CD4-positive, alpha-beta T cell (primary cell): ENCODE results near the gene MCRIP1. TPM values are rescaled to one million over a fixed set of nuclear protein-coding genes. Genes with fewer than 3 reads are reported as not detected.

ENCODE experiments used
- ATAC-seq: fragments of 200-7000 bp; cut with Tn5 transposase; one replicate; pipeline ENCODE4 v1.10.0; 2022; ENCODE audit warnings: mild to moderate bottlenecking; ENCODE audit not compliant: poor library complexity
- CTCF ChIA-PET: fragments of 350-600 bp; sonication (Branson Sonifier 250); formaldehyde crosslinking; loops from one replicate; lab custom pipeline; 2021; ENCODE audit warnings: antibody characterized with exemption, inconsistent platforms; lab: Charles Lee
- POLR2A ChIA-PET: fragments of 350-600 bp; sonication (Branson Sonifier 250); formaldehyde crosslinking; loops from one replicate; lab custom pipeline; 2021; ENCODE audit warnings: antibody characterized with exemption, inconsistent platforms; lab: Charles Lee
- DNase-seq, 14 experiments: peaks; one replicate each; pipeline ENCODE4 v3.0.0-alpha.2; 2013 to 2020; ENCODE audit warnings: mixed read lengths in 2 of 14
- H3K27ac ChIP-seq, 2 donors: one replicate each; pipeline versions ENCODE4 v1.5.1 to v1.7.0; 2013; ENCODE audit warnings: low read length in 2 of 2, low read depth in 1 of 2, mild to moderate bottlenecking in 1 of 2
- H3K27me3 ChIP-seq, 2 experiments: 1 replicate in 1 of 2; 2 replicates in 1 of 2; pipeline versions ENCODE4 v1.6.1 to v1.7.0; 2013; ENCODE audit warnings: low read length in 2 of 2, control low read depth in 1 of 2, mild to moderate bottlenecking in 1 of 2, moderate library complexity in 1 of 2; ENCODE audit not compliant: insufficient read depth in 2 of 2, control insufficient read depth in 1 of 2
- H3K36me3 ChIP-seq: one replicate; pipeline ENCODE4 v1.6.1; 2013; ENCODE audit warnings: low read length, control low read depth; ENCODE audit not compliant: insufficient read depth
- H3K4me1 ChIP-seq: one replicate; pipeline ENCODE4 v1.6.1; 2013; ENCODE audit warnings: low read length, control low read depth; ENCODE audit not compliant: insufficient read depth
- H3K4me3 ChIP-seq: one replicate; pipeline ENCODE4 v1.5.1; 2013; ENCODE audit warnings: mild to moderate bottlenecking, low read length, moderate library complexity
- H3K9me3 ChIP-seq, 2 experiments: 1 replicate in 1 of 2; 2 replicates in 1 of 2; pipeline versions ENCODE4 v1.6.1 to v1.7.0; 2013; ENCODE audit warnings: low read length in 2 of 2, mild to moderate bottlenecking in 2 of 2, control low read depth in 1 of 2, moderate library complexity in 1 of 2; ENCODE audit not compliant: control insufficient read depth in 1 of 2, insufficient read depth in 1 of 2
- H3K27ac Mint-ChIP-seq: one replicate; pipeline ENCODE4 v1.8.0; 2020; ENCODE audit warnings: mixed read lengths
- H3K27me3 Mint-ChIP-seq: one replicate; pipeline ENCODE4 v1.8.0; 2021; ENCODE audit warnings: mixed read lengths
- H3K36me3 Mint-ChIP-seq: one replicate; pipeline ENCODE4 v1.8.0; 2021; ENCODE audit warnings: low read depth, mixed read lengths
- H3K4me1 Mint-ChIP-seq: one replicate; pipeline ENCODE4 v1.8.0; 2021; ENCODE audit warnings: low read depth, mixed read lengths
- H3K4me3 Mint-ChIP-seq: one replicate; pipeline ENCODE4 v1.8.0; 2020; ENCODE audit warnings: mild to moderate bottlenecking, mixed read lengths
- H3K9me3 Mint-ChIP-seq: one replicate; pipeline ENCODE4 v1.8.0; 2020; ENCODE audit warnings: mixed read lengths
- intact Hi-C, 2 experiments: fragments of 100-400 bp; cut with DNase I in 1 of 2; cut with micrococcal nuclease in 1 of 2; formaldehyde crosslinking; loops; one replicate each; pipeline versions ENCODE4 v1.15.1 to v1.9.0; 2023 to 2025; cut with DNase I, micrococcal nuclease
- total RNA-seq, 174 experiments: library from RNA in 2 of 174; stranded (reverse) in 2 of 174; gene quantifications; one replicate each; pipeline ENCODE4 v1.2.3 and lab custom pipeline; 2021 to 2026
- TF ChIP-seq, protein P1 (sequence below): fragments of 200-600 bp; IDR thresholded peaks from one replicate; pipeline ENCODE4 v1.8.0; 2022; ENCODE audit warnings: antibody characterized with exemption, mild to moderate bottlenecking

Gene MCRIP1
- total RNA-seq, 2 experiments from 2014 or later = 36.9 to 37.7 TPM

DNA sequence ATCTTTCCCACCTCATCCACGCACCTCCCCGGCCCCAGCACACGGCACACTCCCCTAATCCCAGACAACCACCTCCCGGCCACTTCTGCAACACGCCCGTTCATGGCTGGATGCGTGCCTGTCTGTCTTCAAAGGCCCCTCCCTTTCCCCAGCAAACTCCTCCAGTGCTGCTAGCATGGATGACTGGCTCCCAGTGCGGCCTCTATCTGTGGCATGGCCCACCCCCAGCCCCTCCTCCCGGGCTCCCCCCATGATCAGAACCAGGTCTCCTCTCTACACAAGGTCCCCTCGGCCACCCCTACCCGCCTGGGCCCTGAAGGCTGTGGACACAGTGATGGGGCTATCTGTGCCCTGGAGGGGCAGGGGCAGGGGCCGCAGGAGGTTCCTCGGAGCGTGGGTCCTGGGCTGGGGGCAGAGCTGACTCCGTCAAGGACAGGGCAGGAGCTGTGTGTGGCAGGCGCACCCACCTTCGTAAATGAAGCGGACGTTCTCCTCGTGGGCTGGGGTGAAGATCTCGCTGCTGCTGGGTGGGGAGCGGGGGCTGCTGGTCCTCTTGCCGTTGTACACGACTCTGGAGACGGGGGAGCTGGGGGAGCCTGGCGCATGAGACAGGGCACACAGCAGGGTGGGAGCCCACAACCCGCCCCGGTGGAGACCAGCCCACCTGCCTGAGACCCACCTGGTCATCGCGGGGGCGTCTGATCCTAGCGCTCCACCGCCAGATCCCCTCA, 9.1 kb downstream of the MCRIP1 start:
- ChIA-PET CTCF (no interaction called here), POLR2A (no interaction called here)
- DNase-seq (no peak), ATAC-seq (no peak)
- TF ChIP-seq, protein P1, sequence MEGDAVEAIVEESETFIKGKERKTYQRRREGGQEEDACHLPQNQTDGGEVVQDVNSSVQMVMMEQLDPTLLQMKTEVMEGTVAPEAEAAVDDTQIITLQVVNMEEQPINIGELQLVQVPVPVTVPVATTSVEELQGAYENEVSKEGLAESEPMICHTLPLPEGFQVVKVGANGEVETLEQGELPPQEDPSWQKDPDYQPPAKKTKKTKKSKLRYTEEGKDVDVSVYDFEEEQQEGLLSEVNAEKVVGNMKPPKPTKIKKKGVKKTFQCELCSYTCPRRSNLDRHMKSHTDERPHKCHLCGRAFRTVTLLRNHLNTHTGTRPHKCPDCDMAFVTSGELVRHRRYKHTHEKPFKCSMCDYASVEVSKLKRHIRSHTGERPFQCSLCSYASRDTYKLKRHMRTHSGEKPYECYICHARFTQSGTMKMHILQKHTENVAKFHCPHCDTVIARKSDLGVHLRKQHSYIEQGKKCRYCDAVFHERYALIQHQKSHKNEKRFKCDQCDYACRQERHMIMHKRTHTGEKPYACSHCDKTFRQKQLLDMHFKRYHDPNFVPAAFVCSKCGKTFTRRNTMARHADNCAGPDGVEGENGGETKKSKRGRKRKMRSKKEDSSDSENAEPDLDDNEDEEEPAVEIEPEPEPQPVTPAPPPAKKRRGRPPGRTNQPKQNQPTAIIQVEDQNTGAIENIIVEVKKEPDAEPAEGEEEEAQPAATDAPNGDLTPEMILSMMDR = no peak
- Histone ChIP-seq H3K27me3 (no peaks in the 10 kb centered on the region), H3K9me3 (peaks cover 0 to 3% of the 10 kb centered on the region in 2 experiments), H3K36me3 (peaks cover 17% of the 10 kb centered on the region), H3K4me3 (no peak overlapping the region), H3K27ac (no peak overlapping the region), H3K4me1 (peaks cover 9% of the 10 kb centered on the region)
- Mint-ChIP-seq H3K27me3 (no peaks in the 10 kb centered on the region), H3K36me3 (peaks cover 8% of the 10 kb centered on the region), H3K27ac (no peak overlapping the region), H3K4me3 (no peak overlapping the region), H3K4me1 (no peaks in the 10 kb centered on the region), H3K9me3 (no peaks in the 10 kb centered on the region)
- intact Hi-C loops = no loop called here

DNA sequence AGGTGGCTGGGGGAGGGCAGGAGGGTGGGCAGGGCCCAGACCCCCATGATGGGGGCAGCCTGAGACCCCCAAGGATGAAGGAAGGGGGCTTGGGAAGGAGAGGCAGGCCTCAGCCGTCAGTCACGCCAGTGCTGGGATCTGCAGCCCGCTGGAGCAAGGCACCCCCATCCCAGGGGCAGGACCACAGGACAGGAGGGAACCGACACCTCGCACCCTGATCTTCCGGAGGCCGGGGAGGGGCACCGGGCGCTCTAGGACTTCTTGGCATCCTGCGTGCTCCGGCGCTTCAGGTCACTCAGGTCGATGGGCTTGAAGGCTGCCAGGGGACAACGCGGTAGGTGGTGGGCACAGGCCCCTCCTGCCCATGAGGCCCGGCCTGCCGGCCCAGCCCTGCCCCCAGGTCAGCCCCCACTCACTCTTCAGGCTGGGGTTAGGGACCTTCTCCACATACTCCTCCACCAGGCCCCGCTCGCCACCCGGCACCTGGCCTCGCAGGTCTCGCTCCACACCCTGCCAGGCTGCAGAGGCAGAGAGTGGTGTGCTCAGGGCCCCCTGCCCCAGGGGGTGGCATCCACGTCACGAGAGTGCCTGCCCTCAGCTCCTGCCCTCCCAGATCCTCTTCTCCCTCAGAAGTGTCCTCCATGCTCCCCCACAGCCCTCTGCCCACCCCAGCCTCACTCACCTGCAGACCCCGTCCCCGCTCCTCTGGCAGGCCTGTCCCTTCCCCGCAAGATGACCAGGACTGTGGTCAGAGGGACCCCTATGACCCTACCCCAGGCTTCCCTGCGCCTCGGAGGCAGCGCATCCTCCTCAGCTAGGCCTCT, 9.9 kb downstream of the MCRIP1 start:
- H3K27me3 ChIP-seq = no peaks in the 10 kb centered on the region
- ATAC-seq (no peak), DNase-seq (no peak)
- no peaks in the 10 kb centered on the region for H3K27me3 Mint-ChIP-seq
- CTCF ChIA-PET = no interaction called here
- H3K27ac ChIP-seq = no peak overlapping the region
- no peaks in the 10 kb centered on the region for H3K9me3 Mint-ChIP-seq
- H3K36me3 Mint-ChIP-seq = peaks cover 8% of the 10 kb centered on the region
- intact Hi-C loops = no loop called here
- H3K4me3 Mint-ChIP-seq = no peak overlapping the region
- POLR2A ChIA-PET = interaction anchor here (1.1 kb wide), 1 partner anchor 10 kb away, joined by 3 read pairs; the partner anchor contains the start of gene MCRIP1
- TF ChIP-seq, protein P1 = no peak
- no peaks in the 10 kb centered on the region for H3K4me1 Mint-ChIP-seq
- H3K27ac Mint-ChIP-seq = no peak overlapping the region
- H3K4me3 ChIP-seq = no peak overlapping the region
- peaks cover 0 to 3% of the 10 kb centered on the region in 2 experiments for H3K9me3 ChIP-seq
- H3K36me3 ChIP-seq = peaks cover 17% of the 10 kb centered on the region
- H3K4me1 ChIP-seq = peaks cover 7% of the 10 kb centered on the region

DNA sequence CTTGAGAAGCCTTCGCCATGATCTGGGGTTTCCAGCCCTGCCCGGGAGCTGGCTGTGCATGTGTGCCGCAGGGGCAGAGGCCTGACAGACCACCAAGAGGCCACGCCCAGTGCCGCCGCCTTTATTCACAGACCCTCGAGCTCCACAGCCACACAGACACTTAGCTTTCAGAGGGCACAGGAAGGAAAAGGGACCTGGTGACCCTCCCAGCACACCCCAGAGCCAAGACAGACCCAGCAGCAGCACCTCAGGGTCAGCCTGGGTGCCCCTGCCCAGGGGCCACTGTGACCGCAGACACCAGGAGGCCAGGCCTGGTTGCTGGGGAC, 10.8 kb downstream of the MCRIP1 start:
- TF ChIP-seq, protein P1 = no peak
- H3K27ac ChIP-seq = no peak overlapping the region
- no peak overlapping the region for H3K27ac Mint-ChIP-seq

More for the DNA sequence above, 10.8 kb downstream of the MCRIP1 start:
- H3K36me3 ChIP-seq = peaks cover 17% of the 10 kb centered on the region
- H3K9me3 ChIP-seq = peaks cover 0 to 3% of the 10 kb centered on the region in 2 experiments
- DNase-seq (no peak), ATAC-seq (no peak)
- intact Hi-C loops = no loop called here
- Mint-ChIP-seq H3K27me3 (peaks cover 5% of the 10 kb centered on the region), H3K4me3 (no peak overlapping the region), H3K9me3 (no peaks in the 10 kb centered on the region), H3K4me1 (no peaks in the 10 kb centered on the region), H3K36me3 (peaks cover 8% of the 10 kb centered on the region)
- ChIA-PET CTCF (no interaction called here), POLR2A (interaction anchor here (1.1 kb wide), 1 partner anchor 11 kb away, joined by 3 read pairs; the partner anchor contains the start of gene MCRIP1)
- peaks cover 7% of the 10 kb centered on the region for H3K4me1 ChIP-seq
- H3K27me3 ChIP-seq = no peaks in the 10 kb centered on the region
- no peak overlapping the region for H3K4me3 ChIP-seq
